ENCODE data around the gene PLCXD3.

DNA sequence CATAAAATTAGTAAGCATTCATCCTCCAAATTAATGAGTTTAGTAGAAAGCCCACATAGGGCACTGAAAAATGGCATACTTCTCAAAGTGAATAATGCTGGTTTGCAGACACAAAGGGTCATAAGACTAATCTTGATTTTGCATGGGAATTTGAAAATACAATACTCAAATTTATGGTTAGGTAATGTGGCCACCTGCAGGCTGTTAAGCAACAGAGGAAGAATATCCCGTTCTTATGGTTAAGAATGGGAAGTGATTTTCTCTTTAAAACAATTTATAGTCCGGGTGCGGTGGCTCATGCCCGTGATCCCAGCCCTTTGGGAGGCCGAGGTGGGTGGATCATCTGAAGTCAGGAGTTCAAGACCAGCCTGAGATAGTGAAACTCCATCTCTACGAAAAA, 9.4 kb upstream of the PLCXD3 start:
- TF ChIP-seq, protein P1, sequence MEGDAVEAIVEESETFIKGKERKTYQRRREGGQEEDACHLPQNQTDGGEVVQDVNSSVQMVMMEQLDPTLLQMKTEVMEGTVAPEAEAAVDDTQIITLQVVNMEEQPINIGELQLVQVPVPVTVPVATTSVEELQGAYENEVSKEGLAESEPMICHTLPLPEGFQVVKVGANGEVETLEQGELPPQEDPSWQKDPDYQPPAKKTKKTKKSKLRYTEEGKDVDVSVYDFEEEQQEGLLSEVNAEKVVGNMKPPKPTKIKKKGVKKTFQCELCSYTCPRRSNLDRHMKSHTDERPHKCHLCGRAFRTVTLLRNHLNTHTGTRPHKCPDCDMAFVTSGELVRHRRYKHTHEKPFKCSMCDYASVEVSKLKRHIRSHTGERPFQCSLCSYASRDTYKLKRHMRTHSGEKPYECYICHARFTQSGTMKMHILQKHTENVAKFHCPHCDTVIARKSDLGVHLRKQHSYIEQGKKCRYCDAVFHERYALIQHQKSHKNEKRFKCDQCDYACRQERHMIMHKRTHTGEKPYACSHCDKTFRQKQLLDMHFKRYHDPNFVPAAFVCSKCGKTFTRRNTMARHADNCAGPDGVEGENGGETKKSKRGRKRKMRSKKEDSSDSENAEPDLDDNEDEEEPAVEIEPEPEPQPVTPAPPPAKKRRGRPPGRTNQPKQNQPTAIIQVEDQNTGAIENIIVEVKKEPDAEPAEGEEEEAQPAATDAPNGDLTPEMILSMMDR (IDR thresholded peaks at IDR 0.05; ENCODE audit: low read depth, low read length) = no peak
- TF ChIP-seq, protein P2, sequence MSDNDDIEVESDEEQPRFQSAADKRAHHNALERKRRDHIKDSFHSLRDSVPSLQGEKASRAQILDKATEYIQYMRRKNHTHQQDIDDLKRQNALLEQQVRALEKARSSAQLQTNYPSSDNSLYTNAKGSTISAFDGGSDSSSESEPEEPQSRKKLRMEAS (IDR thresholded peaks at IDR 0.05; ENCODE audit: low read depth, low read length) = no peak
- no peak for TF ChIP-seq POLR2A (IDR thresholded peaks at IDR 0.05; ENCODE audit: extremely low read depth, insufficient read length)
